HG03045 (cell line): ENCODE results near the gene SYVN1.
"Not testable (repeated sequence)": the region's sequence is repeated elsewhere in the genome, so short reads cannot be mapped to it uniquely, and the experiment has no call there.

Experiments
- ATAC-seq: cut with Tn5 transposase; IDR thresholded peaks from one replicate; pipeline ENCODE4 v1.9.1; 2021; ENCODE audit warnings: mild to moderate bottlenecking, moderate library complexity; ENCODE audit not compliant: unreplicated experiment

The SYVN1 gene

DNA sequence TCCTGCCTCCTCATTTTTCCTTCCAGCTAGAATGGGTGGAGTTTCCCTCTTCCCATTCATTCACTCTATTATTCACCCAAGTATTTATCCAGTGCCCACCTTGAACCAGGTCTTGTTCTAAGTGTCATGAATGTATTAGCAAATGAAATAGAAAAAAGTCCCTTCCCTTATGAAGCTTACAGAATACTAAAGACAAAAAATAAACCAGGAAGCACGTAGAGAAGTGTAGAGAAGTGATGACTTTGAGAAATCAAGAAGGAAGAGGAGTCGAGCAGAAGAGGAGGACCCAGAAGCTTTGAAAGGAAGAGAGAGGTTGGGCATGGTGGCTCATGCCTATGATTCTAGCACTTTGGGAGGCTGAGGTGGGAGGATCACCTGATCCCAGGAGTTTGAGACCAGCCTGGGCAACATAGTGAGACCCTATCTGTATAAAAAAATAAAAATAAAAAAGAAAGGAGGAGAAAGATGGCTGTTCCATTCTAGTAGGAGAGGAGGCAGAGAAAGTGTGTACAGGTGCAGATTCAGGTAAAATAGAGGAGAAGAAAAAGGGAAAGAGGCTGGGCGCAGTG, 17.1 kb upstream of the SYVN1 start:
- ATAC-seq: no peak

DNA sequence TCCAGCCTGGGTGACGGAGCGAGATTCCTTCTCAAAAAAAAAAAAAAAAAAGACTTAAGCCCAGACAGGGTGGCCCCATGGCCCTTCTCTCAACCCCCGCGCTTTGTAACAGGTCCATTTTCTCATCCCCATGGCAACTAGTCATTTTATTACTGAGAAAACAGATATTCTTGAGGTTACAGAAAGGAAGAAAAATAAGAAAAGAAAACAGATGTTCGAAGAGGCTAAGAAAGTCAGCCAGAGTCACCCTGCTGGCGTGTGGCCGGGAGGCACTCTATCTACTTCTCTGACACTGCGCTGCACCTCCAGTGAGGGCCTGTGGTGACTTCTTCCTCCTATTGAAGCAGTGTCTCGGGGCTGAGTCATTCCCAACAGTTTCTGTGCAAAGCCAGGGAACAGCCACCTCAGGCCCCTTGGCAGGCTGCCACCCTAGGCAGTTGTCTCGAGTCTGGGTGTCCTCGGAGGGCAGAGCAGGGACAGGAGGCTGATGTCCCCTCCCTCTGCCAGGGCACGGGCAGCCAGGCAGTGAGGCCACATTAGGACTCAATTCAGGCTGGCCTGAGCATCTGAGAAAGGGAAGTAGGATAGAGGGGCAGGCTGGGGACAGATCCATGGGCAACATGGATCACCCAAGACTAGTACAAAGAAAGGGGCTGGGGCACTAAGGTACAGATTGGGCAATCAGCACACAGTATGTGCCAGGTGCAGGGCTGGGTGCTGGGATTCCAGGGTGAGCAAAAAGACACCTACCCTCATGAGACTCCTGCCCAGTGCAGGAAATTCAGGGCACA, 16.4 kb upstream of the SYVN1 start:
- ATAC-seq: peak; percentile 60

DNA sequence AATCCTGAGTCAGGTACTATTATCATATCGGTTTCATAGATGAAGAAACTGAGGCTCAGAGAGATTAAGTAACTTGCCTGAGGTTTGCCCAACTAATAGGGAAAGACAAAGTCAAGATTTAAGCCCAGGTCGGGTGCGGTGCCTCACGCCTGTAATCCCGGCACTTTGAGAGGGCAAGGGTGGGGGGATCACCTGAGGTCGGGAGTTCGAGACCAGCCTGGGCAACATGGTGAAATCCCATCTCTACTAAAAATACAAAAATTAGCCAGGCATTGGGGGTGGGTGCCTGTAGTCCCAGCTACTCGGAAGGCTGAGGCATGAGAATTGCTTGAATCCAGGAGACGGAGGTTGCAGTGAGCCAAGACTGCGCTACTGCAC, 15.8 kb upstream of the SYVN1 start:
- not testable (repeated sequence) for ATAC-seq

DNA sequence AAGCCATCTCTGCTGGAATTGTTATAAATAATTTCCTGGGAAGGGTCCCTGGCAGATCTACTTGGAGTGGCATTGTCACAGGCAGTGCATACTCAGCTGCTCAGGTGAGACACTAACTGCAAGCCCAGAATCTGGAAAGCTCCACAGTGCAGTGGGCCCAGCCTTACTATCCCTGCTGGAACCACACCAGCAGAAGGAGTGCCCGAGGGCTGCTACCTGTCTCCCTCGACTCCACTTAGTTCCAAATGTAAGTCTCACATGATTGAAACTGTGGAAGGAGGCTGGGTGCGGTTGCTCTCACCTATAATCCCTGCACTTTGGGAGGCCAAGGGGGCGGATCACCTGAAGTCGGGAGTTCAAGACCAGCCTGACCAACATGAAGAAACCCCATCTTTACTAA, 14.3 kb upstream of the SYVN1 start:
- no peak for ATAC-seq

DNA sequence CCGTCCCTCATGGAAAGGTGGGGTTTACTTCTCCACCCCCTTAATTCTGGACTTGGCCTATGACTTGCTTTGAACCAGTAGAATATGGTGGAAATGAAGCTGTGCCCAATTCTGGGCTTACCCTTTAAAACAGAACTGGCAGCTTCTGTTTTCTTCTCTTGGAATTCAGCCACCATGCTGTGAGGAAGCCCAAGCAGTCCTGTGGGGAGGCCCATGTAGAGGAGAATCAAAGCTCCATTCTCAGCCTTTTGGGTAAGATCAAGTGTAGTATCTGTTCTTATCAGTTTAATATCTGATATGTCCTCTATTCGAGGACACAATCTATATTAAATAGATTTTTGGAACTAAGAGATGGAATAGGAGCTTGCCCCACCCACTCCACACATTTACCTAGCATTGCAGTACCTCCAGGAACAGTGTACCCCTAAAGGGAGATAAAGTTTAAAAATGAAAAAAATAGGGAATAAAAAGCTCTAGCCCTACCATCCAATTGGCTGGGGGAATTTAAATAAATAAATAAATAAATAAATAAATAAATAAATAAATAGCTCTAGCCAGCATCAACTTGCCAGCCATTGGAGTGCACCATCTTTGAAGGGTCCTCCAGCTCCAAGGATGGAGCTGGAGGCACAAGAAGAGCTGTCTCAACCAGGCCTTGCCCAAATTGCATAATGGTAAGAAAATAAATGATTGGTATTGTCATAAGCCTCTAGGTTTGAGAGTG, 13.2 kb upstream of the SYVN1 start:
- ATAC-seq: no peak

DNA sequence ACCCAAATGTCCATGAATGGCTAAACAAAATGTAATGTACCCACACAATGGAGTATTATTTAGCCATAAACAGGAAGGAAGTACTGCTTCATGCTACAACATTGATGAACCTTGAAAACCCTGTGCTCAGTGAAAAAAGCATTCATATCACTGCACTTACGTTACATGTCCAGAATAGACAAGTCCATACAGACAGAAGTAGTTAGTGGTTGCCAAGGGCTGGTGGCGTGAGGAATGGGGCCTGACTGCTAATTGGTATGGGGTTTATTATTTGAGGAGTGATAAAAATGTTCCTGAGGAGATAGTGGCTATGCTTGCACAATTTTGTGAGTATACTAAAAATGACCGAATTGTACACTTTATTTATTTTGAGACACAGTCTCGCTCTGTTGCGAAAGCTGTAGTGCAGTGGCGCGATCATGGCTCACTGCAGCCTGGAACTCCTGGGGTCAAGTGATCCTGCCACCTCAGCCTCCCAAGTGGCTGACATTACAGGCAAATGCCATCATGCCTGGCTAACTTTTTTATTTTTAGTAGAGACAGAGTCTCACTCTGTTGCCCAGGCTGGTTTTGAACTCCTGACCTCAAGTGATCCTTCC, 7.7 kb upstream of the SYVN1 start:
- no peak for ATAC-seq

DNA sequence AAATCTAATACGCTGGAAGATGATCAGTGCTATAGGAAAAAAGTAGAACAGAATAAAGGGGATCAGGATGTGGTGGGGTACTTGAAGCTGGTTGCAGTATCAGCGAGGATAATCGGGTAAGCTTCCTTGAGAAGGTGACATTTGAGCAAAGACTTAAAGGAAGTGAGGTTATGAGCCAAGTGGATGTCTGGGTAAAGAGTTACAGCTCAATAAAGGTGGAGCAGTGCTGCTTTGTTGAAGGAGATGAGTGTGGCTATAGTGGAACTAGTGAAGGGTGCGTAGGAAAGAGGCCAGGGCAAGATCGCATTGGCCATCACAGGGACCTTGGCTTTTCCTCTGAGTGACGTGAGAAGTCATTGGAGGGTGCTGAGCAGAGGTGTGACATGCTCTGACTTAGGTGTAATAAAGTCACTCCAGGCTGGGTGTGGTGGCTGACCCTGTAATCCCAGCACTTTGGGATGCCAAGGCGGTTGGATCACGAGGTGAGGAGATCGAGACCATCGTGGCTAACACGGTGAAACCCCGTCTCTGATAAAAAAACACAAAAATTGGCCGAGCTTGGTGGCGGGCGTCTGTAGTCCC, 2.3 kb upstream of the SYVN1 start:
- no peak for ATAC-seq

DNA sequence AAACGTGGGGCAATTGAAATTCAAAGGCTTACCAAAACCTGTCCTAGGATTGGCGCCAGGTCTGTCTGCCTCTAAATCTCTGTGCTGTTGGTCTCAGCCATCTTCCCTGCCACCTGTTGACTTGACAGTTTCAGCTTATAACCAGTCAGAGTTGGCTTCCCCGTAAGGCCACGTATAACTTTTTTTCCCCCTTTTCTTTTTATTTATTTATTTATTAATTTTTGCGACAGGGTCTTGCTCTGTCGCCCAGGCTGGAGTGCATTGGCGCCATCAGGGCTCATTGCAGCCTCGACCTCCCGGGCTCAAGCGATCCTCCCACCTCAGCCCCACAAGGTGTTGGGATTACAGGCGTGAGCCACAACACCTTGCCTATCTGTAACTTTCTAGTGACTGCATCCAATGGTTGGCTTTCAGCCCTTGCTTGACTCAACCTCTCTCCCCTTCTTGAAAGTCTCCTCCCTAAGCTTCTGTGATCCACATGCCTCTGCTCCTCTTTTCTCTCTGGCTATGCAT, 1.4 kb upstream of the SYVN1 start:
- ATAC-seq: no peak

DNA sequence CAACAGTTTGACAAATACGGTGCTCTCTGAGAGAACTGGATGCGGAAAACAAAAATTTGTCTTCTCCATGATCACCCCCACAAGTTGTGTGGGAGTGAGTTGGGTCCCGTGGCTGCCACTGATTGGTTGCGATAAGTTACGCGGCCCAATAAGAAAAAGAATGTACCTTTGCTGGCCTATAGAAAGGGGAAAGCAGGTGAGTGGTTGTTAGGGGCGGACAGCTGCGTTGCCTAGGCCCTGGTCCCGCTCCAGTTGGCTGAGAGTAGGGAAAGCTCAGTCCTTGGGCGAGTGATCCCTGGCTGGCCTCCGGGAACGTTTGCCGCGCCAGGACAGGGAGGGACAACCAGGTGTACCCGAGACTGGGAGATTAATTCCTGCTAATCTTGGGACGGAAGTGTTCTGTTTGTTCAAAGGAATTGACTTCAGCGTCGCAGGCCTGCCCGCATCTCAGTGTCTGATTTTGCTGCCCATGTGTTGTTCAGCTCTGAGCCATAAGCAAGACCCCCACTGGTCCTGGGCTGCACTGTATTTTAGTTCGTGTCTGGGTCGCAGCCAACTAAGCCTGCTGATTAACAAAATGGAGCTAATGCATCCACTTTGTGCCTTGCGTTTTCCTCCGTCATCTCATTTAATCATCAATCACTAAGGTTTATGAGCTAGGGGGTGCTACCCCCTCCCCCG, 773 bp upstream of the SYVN1 start:
- ATAC-seq: peak; percentile 60

DNA sequence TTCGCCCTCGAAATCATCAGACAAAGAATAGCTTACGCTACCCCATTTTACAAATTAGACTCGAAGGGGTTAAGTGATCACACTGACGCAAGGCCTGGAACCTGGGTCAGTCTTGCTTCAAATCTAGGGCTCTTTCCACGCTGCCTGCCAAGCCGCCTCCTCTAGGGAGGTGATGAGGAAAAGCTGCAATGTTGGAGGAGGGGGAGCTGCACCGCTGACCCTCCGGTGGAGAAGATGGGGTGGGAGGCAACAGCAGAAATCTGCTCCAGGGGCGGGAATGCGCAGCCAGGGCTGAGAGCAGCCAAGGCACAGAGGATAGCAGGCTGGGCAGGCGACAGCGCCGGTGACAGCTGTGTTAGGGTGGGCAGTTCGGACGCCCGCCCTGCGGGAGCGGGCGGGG, 595 bp downstream of the SYVN1 start:
- ATAC-seq: no peak

DNA sequence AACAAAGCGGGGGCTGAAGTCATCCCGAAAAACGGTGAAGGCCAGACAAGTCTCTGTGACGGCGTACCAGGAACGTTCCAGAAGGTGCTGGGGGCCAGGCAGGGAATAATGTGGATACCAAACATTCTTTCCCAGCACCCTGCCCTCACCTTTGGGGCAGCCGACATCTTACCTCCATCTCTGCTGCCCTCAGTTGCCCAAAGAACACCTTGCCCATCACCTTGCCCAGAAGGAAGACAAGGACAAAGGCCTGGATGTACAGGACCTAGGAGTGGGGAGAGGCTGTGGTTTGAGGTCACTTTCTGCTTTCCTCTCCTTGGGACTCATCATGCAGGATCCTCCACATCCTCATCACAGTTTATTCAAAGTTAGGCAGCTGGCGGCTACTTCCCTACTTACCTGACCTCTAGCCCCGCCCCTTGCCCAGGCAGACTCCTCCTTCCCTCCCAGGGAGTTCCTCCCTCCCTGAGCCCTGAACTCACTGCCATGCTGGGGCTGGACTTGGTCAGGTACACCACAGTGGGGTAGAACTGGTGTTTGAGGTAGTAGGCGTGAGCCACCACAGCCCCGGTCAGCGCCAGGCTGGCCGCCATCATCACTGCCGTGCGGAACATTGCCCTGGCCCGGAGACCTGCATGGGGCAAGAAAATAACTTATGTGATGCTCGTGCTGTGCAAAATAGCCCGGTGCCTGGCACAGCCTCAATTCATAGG, 1.2 kb downstream of the SYVN1 start:
- ATAC-seq: no peak

DNA sequence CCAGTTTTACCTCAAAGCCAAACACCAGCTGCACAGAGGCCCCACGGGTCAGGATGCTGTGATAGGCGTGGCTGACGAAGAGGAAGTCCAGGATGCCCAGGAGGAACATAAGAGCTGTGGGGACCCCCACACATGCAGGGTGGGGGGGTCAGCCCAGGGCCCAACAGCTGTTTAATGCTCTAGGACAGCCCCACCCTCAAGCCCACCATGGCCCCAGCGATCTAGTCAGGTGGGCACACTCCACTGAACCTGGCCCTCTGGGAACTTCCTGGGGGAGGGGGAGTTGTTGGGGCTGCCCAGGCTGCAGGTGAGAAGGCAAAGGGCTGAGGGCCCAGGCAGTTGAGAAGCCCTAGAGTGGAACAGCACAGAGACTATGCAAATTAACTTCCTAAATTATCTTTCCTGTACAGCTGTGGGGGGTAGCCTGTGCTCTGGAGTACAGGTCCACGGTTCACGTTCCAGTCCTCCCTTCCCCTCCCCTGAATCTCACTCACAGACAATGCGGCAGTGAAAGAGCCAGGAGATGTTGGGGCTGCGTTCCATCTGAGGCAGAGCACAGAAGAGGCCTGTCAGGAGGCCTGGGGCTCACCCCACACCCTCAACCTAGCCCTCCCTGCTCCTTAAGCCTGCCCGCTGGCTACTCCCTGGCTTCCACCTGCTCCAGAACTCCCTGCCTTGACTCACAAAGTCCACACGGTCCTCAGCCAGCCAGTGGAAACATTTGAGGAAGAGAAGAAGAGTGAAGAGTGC, 1.9 kb downstream of the SYVN1 start:
- no peak for ATAC-seq

DNA sequence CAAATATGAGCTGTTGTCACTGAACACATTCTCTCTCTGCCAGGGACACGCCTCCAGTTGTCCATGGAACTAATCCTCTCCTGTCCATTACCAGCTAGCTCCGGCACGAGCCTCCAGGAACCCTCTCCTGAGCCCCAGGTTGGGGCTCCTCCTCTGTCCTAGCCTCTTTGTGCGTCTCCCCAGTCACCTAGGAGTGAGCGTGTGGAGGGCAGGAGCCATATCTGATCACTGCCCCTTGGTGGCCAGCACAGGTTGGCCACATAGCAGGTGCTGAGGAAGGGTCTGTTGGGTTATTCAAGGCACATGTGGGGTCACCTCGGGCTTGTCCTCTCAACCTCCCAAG, 2.5 kb downstream of the SYVN1 start:
- no peak for ATAC-seq

DNA sequence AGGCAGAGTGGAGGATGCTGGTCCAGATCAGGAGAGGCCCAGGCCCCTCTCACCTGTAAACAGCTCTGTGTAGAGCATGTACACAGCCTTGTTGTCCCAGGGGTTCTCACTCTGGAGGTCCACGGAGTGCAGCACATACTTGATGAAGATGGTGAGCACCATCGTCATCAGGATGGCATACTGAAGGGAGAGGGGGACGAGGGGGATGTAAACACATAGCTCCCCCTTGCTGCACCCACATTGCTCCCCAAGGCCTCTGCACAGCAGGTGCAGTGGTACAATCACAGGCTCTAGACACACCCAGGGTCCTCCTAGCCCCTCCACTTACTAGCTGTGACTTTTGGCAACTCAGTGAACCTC, 2.9 kb downstream of the SYVN1 start:
- no peak for ATAC-seq

DNA sequence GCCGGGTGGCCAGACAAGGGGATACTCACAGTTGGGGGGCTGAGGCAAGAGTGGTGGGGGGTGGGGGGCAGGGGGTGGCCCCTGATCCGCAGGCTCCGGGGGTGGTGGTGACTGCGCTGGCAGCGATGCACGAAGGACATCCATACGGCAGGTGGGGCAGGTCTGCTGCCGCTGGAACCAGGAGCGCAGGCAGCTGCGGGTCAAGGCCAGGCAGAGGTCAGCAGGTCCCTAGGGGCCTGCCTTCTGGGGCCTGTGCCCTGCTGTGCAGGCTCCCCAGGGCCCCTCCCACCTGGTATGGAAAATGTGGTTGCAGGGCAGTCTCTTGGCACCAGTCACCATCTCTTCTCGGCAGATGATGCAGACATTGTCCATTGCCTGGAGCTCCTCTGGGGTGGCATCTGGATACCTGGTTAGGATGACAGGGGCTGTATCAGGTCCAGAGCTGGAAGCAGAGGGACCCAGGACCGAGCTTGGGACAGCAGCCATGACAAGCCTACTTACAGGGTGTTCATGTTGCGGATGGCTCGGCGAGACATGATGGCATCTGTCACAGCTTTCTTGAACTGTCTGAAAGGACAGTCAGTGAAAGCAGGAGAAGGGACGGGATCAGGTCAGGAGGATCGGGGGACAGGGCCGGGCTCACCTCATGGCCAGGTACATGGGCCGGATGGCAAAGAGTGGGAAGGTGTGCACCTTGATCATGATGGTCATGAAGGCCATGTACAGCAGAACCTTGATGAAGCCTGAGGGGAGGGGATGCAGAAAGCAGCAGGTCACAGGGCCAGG, 3.5 kb downstream of the SYVN1 start:
- ATAC-seq: no peak

DNA sequence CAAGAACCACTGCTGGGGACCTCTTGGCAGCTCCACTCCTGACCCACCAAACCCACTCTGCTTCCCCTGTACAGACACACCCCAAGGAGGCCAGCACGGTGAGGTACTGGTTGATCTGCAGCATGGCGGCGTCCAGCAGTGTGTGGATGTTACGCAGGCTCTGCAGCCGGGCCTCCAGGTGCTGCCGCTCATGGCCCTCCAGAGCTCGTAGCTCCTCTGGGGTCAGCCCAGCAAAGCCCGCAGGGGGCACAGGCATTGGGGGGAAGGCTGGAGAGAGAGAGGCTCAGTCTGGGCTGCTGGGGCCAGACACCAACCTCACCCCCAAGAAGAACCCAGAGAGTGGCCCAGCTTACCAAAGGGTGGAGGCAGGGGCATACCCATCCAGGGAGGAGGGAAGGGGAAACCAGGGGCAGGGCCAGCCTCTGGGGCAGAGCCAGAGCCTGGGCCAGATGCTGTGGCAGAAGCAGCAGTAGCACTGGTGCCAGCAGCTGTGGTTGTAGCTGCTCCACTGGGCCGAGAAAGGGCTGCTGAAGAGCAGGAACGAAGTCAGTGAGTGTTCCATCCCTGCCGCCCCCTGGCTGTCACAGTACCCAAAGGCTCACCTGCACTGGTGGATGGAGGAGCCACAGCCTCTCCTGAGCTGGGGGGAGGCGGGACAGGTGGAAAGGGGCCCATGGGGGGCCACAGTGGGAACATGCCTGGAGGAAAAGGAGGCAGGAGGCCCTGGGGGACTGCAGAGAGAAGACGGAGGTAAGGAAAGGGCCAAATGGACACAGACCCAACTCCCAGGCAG, 4.5 kb downstream of the SYVN1 start:
- no peak for ATAC-seq

DNA sequence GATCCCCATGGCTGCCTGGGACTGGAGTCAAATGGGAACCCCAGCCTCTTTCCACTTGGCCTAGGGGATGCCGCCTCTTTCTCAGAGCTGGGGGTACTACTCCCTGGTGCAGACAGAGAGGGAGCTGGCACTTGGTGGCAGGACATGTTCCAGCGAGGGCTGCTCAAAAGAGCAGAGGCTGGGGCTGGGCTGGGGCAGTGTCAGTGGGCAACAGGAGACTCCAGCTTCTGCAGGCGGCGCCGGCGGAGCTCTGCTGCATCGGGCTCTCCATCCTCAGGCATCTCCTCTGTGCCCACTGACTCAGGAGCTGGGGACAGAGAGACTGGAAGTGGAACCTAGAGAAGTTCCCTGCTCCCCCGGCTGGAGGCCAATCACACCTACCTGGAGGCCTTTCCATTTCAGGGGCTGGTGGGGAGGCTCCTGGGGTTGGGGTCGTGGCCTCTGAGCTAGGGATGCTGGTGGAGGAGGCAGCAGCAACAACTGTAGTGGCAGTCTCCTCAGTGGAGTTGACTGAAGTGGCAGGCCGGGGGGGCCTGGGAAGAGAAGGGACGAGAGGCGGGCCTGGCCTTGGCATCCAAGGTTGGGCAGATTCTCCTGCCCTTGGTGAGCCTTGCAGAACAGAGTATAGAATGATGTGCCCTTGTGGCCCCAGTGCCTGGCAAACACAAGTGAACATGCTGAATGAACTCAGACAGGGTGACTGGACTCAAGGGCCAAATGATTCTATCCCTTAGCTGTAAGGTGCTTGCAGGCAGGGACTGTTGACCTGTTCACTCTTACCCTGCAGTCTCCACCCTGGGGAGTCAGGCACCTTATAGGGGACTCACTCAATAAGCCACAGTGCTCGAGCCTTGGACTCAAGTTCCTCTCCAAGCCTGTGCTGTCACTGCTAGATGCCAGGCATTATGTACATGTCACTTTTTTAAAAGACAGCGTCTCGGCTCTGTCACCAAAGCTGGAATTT, 5.9 kb downstream of the SYVN1 start:
- no peak for ATAC-seq
